Astrocyte (in vitro differentiated cells and primary cell): ENCODE measurements around the gene FKBP1A. TPM values are rescaled to one million over a fixed set of nuclear protein-coding genes. Genes with fewer than 3 reads are reported as not detected.

ENCODE experiments used
- DNase-seq: peaks from one replicate; pipeline ENCODE4 v3.0.0-alpha.2; 2010; ENCODE audit warnings: low read depth
- FAIRE-seq: peaks from 2 replicates; lab custom pipeline; 2011; peaks lifted over from hg19 to GRCh38; lab: Jason Lieb, UNC
- H2AFZ ChIP-seq: 2 replicates; pipeline ENCODE4 v1.6.0; 2012; ENCODE audit warnings: low read depth, low read length, inconsistent platforms
- H3K27ac ChIP-seq: 2 replicates; pipeline ENCODE4 v1.5.1; 2011; ENCODE audit warnings: low read depth, low read length, inconsistent platforms
- H3K27me3 ChIP-seq: 2 replicates; pipeline ENCODE4 v1.6.0; 2011; ENCODE audit warnings: low read length, inconsistent platforms; ENCODE audit not compliant: insufficient read depth
- H3K36me3 ChIP-seq: 2 replicates; pipeline ENCODE4 v1.5.1; 2011; ENCODE audit warnings: low read length, inconsistent platforms; ENCODE audit not compliant: insufficient read depth
- H3K4me1 ChIP-seq: 2 replicates; pipeline ENCODE4 v1.5.1; 2011; ENCODE audit warnings: low read length, inconsistent platforms; ENCODE audit not compliant: insufficient read depth
- H3K4me2 ChIP-seq: 2 replicates; pipeline ENCODE4 v1.6.0; 2012; ENCODE audit warnings: low read length, inconsistent platforms
- H3K4me3 ChIP-seq: 2 replicates; pipeline ENCODE4 v1.5.1; 2011; ENCODE audit warnings: low read depth, mild to moderate bottlenecking, low read length, inconsistent platforms; ENCODE audit not compliant: insufficient read depth
- H3K79me2 ChIP-seq: 2 replicates; pipeline ENCODE4 v1.6.0; 2012; ENCODE audit warnings: mild to moderate bottlenecking, low read length, inconsistent platforms; ENCODE audit not compliant: insufficient read depth
- H3K9ac ChIP-seq: 2 replicates; pipeline ENCODE4 v1.6.0; 2012; ENCODE audit warnings: mild to moderate bottlenecking, low read length, inconsistent platforms
- H3K9me3 ChIP-seq: 2 replicates; pipeline ENCODE4 v1.5.1; 2012; ENCODE audit warnings: low read depth, mild to moderate bottlenecking, low read length, inconsistent platforms; ENCODE audit not compliant: insufficient read depth
- H4K20me1 ChIP-seq: 2 replicates; pipeline ENCODE4 v1.6.0; 2012; ENCODE audit warnings: low read length, inconsistent platforms; ENCODE audit not compliant: insufficient read depth
- H3K27ac Mint-ChIP-seq: one replicate; pipeline ENCODE4 v1.8.0; 2021; ENCODE audit warnings: mild to moderate bottlenecking, mixed read lengths; ENCODE audit not compliant: unreplicated experiment
- H3K27me3 Mint-ChIP-seq: one replicate; pipeline ENCODE4 v1.8.0; 2021; ENCODE audit warnings: low read depth, mixed read lengths; ENCODE audit not compliant: unreplicated experiment
- H3K36me3 Mint-ChIP-seq: one replicate; pipeline ENCODE4 v1.8.0; 2021; ENCODE audit warnings: low read depth, mixed read lengths; ENCODE audit not compliant: unreplicated experiment
- H3K4me1 Mint-ChIP-seq: one replicate; pipeline ENCODE4 v1.8.0; 2021; ENCODE audit warnings: low read depth, mixed read lengths; ENCODE audit not compliant: unreplicated experiment
- H3K4me3 Mint-ChIP-seq: one replicate; pipeline ENCODE4 v1.8.0; 2021; ENCODE audit warnings: mild to moderate bottlenecking, moderate library complexity, mixed read lengths; ENCODE audit not compliant: unreplicated experiment
- H3K9me3 Mint-ChIP-seq: one replicate; pipeline ENCODE4 v1.8.0; 2021; ENCODE audit warnings: mild to moderate bottlenecking, mixed read lengths; ENCODE audit not compliant: unreplicated experiment
- EZH2 ChIP-seq: IDR thresholded peaks from 2 replicates; pipeline ENCODE4 v1.6.1; 2012; ENCODE audit warnings: mild to moderate bottlenecking, low read length, inconsistent platforms; ENCODE audit not compliant: insufficient read depth
- total RNA-seq: library from RNA; stranded (reverse); gene quantifications from 2 replicates; pipeline ENCODE4 v1.2.1, GENCODE V29; 2021
- TF ChIP-seq, protein P1 (sequence below): IDR thresholded peaks from 2 replicates; pipeline ENCODE4 v1.5.1; 2011; ENCODE audit warnings: low read depth, mild to moderate bottlenecking, inconsistent platforms, low read length, moderate library complexity; ENCODE audit not compliant: insufficient read depth

FKBP1A gene
- total RNA-seq, 1 donor from 2014 or later: 379 TPM

DNA sequence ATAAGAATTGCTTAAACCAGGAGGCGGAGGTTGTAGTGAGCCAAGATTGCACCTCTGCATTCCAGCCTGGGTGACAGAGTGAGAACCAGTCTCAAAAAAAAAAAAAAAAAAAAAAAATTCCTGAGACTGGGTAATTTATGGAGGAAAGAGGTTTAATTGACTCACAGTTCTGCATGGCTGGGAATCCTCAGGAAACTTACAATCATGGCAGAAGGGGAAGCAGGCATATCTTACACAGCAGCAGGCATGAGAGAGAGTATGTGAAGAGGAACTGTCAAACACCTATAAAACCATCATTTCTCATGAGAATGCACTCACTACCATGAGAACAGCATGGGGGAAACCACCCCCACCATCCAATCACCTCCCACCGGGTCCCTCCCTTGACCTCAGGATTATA lies 1.8 kb upstream of the FKBP1A start:
- FAIRE-seq (no peak), DNase-seq (no peak)
- TF ChIP-seq, protein P1, sequence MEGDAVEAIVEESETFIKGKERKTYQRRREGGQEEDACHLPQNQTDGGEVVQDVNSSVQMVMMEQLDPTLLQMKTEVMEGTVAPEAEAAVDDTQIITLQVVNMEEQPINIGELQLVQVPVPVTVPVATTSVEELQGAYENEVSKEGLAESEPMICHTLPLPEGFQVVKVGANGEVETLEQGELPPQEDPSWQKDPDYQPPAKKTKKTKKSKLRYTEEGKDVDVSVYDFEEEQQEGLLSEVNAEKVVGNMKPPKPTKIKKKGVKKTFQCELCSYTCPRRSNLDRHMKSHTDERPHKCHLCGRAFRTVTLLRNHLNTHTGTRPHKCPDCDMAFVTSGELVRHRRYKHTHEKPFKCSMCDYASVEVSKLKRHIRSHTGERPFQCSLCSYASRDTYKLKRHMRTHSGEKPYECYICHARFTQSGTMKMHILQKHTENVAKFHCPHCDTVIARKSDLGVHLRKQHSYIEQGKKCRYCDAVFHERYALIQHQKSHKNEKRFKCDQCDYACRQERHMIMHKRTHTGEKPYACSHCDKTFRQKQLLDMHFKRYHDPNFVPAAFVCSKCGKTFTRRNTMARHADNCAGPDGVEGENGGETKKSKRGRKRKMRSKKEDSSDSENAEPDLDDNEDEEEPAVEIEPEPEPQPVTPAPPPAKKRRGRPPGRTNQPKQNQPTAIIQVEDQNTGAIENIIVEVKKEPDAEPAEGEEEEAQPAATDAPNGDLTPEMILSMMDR: no peak
- no peak for TF ChIP-seq EZH2
- Mint-ChIP-seq H3K36me3 (no peaks in the 10 kb centered on the region), H3K9me3 (no peaks in the 10 kb centered on the region), H3K27ac (no peak overlapping the region), H3K4me1 (peaks cover 26% of the 10 kb centered on the region), H3K4me3 (no peak overlapping the region), H3K27me3 (peaks cover 8% of the 10 kb centered on the region)
- H3K79me2 ChIP-seq: peaks cover 34% of the 10 kb centered on the region
- no peak overlapping the region for H3K9ac ChIP-seq
- no peak overlapping the region for H3K27ac ChIP-seq
- peaks cover 27% of the 10 kb centered on the region for H4K20me1 ChIP-seq
- H3K9me3 ChIP-seq: no peaks in the 10 kb centered on the region
- H3K36me3 ChIP-seq: no peaks in the 10 kb centered on the region
- H2AFZ ChIP-seq: no peak overlapping the region
- no peak overlapping the region for H3K4me2 ChIP-seq
- peaks cover 8% of the 10 kb centered on the region for H3K27me3 ChIP-seq
- H3K4me1 ChIP-seq: peaks cover 22% of the 10 kb centered on the region
- H3K4me3 ChIP-seq: no peak overlapping the region

DNA sequence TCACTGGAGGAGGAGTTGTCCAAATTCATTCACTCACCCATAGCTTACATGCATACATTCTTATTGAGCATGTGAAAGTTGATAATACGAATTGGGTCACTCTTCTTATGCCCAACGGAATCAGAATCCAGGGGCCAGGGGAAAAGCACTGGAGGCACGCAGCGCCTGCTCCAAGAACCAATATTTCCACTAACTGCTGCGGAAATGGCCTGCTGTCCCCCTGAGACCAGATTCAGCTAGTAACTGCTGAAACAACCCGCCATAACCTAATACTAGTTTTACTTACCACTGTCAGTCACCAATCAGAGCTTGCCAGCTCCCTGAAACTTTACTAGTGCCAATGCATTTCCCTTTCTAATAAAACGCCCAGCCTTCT lies 641 bp upstream of the FKBP1A start:
- H3K27ac ChIP-seq: no peak overlapping the region
- H3K4me3 ChIP-seq: peak overlapping the region; percentile 93
- no peak for DNase-seq
- peak overlapping the region; percentile 99 for H3K4me2 ChIP-seq
- FAIRE-seq: no peak
- peak overlapping the region; percentile 97 for H2AFZ ChIP-seq
- Mint-ChIP-seq H3K27me3 (peaks cover 8% of the 10 kb centered on the region), H3K4me1 (peaks cover 29% of the 10 kb centered on the region), H3K27ac (peak overlapping the region; percentile 93), H3K4me3 (peak overlapping the region; percentile 96), H3K36me3 (no peaks in the 10 kb centered on the region), H3K9me3 (no peaks in the 10 kb centered on the region)
- peaks cover 39% of the 10 kb centered on the region for H4K20me1 ChIP-seq
- peaks cover 29% of the 10 kb centered on the region for H3K4me1 ChIP-seq
- no peaks in the 10 kb centered on the region for H3K36me3 ChIP-seq
- peak overlapping the region; percentile 90 for H3K9ac ChIP-seq
- peaks cover 8% of the 10 kb centered on the region for H3K27me3 ChIP-seq
- no peak for TF ChIP-seq EZH2
- TF ChIP-seq, protein P1: no peak
- peaks cover 46% of the 10 kb centered on the region for H3K79me2 ChIP-seq
- H3K9me3 ChIP-seq: no peaks in the 10 kb centered on the region

DNA sequence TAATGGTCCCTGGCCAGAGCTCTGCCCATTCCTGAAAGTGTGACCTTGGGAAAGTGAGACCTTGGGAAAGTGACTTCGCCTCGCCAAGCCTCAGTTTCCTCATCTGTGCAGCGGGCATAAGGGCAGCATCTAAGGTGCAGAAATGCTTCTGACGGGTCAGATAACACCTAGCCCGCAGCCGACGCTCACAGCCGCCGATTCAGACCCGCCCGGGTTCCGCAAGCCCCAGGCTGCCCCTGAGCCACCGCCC lies 486 bp downstream of the FKBP1A start:
- no peak for FAIRE-seq
- Mint-ChIP-seq H3K36me3 (no peaks in the 10 kb centered on the region), H3K4me1 (peaks cover 37% of the 10 kb centered on the region), H3K4me3 (peak overlapping the region; percentile 94), H3K27me3 (peaks cover 7% of the 10 kb centered on the region), H3K27ac (peak overlapping the region; percentile 73), H3K9me3 (no peaks in the 10 kb centered on the region)
- no peak for DNase-seq
- peaks cover 57% of the 10 kb centered on the region for H3K79me2 ChIP-seq
- peak overlapping the region; percentile 90 for H3K9ac ChIP-seq
- H3K4me1 ChIP-seq: peaks cover 29% of the 10 kb centered on the region
- peak overlapping the region; percentile 66 for H3K27ac ChIP-seq
- peaks cover 5% of the 10 kb centered on the region for H3K27me3 ChIP-seq
- H4K20me1 ChIP-seq: peaks cover 50% of the 10 kb centered on the region
- TF ChIP-seq EZH2: no peak
- TF ChIP-seq, protein P1: no peak
- H3K4me3 ChIP-seq: peak overlapping the region; percentile 93
- H2AFZ ChIP-seq: peak overlapping the region; percentile 49
- H3K36me3 ChIP-seq: no peaks in the 10 kb centered on the region
- H3K9me3 ChIP-seq: no peaks in the 10 kb centered on the region
- H3K4me2 ChIP-seq: peak overlapping the region; percentile 99
